Iris pigment epithelial cell (primary cell): Measurements from ENCODE around the gene STAT6.
A peak's percentile ranks its signal among the peaks of the same experiment; 100 is the strongest.
"Not testable (repeated sequence)": the region's sequence is repeated elsewhere in the genome, so short reads cannot be mapped to it uniquely, and the experiment has no call there.

Experiments used
- DNase-seq: peaks from one replicate; pipeline ENCODE4 v3.0.0-alpha.2; 2011; ENCODE audit warnings: low read depth

Gene STAT6

GRCh38 chr12:57126561-57126960 is 15.4 kb upstream of the STAT6 start:
- DNase-seq = no peak

- DNase-seq = no peak
Observed at GRCh38 chr12:57126061-57126460, 14.9 kb upstream of the STAT6 start.

GRCh38 chr12:57124261-57124877 is 13.2 kb upstream of the STAT6 start:
- DNase-seq = peak; percentile 60

- DNase-seq = no peak
Observed at GRCh38 chr12:57123813-57124212, 12.7 kb upstream of the STAT6 start.

GRCh38 chr12:57120718-57121117 is 9.6 kb upstream of the STAT6 start:
- not testable (repeated sequence) for DNase-seq

GRCh38 chr12:57119294-57120085 is 8.3 kb upstream of the STAT6 start:
- no peak for DNase-seq

- DNase-seq = peak; percentile 51
Observed at GRCh38 chr12:57118711-57119271, 7.6 kb upstream of the STAT6 start.

GRCh38 chr12:57116580-57117281 is 5.6 kb upstream of the STAT6 start:
- no peak for DNase-seq

GRCh38 chr12:57112492-57113294 is 1.5 kb upstream of the STAT6 start:
- DNase-seq = no peak

- DNase-seq = peak; percentile 62
Observed at GRCh38 chr12:57110104-57111030, 795 bp downstream of the STAT6 start.

GRCh38 chr12:57109207-57110103 is 1.7 kb downstream of the STAT6 start:
- no peak for DNase-seq

- DNase-seq = no peak
Observed at GRCh38 chr12:57107456-57108155, 3.6 kb downstream of the STAT6 start.

GRCh38 chr12:57106021-57106708 is 5.0 kb downstream of the STAT6 start:
- DNase-seq = no peak

GRCh38 chr12:57105011-57105753 is 6.0 kb downstream of the STAT6 start:
- DNase-seq = no peak

- no peak for DNase-seq
Observed at GRCh38 chr12:57104292-57104910, 6.8 kb downstream of the STAT6 start.

- peak; percentile 49 for DNase-seq
Observed at GRCh38 chr12:57103856-57104255, 7.3 kb downstream of the STAT6 start.
